MM.1S (cell line): ENCODE results near the gene PTH1R.

Experiments used
- CTCF ChIP-seq: fragments of 300-600 bp; sonication (generic); IDR thresholded peaks from 2 replicates; pipeline ENCODE4 v1.5.1; 2016; ENCODE audit warnings: antibody characterized with exemption, low read length, mixed read lengths
- EZH2 ChIP-seq: fragments of 300-600 bp; sonication (generic); optimal IDR thresholded peaks from 2 replicates; pipeline ENCODE3; 2017; ENCODE audit warnings: low read depth, mild to moderate bottlenecking, antibody characterized with exemption, low read length, mixed read lengths
- EZH2phosphoT487 ChIP-seq: fragments of 300-600 bp; sonication (generic); IDR thresholded peaks from 2 replicates; pipeline ENCODE4 v1.6.1; 2018; ENCODE audit warnings: antibody characterized with exemption, low read length

- TF ChIP-seq CTCF (no peak), EZH2 (no peak), EZH2phosphoT487 (no peak)
Measured at GRCh38 chr3:46849686-46850467, 27.6 kb upstream of the PTH1R start.
